GM21576 (cell line): Measurements from ENCODE around the gene NFIX.

Experiments
- ATAC-seq: cut with Tn5 transposase; IDR thresholded peaks from one replicate; pipeline ENCODE4 v1.9.1; 2021; ENCODE audit warnings: mild to moderate bottlenecking, moderate library complexity; ENCODE audit not compliant: unreplicated experiment

Gene NFIX

DNA sequence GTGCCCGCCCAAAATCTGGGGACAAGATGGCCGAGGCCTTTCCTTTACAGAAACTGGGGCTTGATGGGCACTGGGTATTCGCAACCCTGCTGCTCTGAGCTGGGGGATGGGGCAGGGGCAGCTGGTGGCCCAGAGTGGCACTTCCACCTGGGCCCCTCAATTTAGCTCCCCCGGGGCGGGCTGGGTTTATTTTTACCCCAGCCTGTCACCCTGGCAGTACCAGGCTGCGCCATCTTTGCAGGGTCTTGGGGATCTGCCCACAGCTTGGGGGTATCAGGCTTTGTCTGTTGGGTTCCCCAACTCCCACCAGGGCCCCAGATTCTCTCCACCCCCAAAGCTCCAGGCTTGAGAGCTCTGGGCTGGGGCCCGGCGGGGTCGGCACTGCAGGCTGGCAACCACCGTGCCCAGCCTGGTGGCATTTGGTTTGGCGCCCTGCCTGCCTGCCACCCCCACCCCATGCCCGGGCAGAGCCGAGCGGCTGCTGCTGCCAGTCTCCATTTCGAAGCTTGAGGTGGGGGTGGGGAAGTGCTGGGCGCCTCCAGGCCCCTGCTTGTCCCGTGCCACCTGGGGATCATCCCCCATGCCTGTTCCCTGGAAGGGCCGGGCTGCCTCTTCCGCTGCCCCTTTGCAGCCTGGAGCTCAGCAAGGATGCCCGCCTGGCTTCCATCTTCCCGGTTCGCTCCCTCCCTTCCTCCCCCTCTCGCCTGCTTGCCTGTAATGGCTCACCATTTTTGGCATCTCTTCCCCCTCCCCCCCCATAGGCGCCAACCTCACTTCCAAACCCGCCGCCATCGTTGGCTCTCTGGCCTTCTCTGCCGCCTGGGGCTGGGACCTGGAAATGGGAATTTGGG lies 11.4 kb downstream of the NFIX start:
- no peak for ATAC-seq

DNA sequence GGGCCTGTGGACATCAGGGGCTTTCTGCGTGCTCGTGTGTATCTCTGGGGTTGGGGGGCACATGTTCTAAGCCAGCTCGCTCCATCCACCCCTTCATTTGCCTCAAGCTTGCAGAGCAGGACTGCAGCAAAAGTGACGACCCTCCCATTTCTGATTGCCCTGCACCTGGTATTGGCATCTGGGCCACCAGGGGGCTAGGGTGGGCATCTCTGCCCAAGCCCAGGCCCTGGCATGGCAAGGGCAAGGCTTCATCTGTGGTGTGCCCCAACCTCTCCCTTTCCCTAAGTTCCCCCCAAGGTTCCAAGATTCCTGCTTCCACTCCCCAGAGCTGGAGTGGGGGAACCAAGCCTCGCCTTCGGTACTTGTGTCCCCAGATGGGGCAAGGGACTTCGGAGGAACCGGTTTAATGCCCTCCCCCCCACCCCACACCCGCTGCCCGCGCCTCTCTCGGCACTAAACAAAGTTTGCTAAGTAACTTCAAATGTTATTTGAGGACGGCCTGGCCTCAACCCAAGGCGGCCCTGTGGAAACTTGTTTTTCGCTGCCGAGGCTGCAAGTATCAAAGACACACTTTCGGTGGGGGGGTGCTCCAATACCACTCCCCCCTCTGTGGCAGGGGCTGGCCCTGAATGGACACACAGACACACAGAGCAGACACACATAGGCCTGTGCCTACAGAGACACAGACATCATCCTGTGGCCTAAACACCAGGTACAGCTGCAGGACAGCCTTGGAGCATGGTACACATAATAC lies 12.2 kb downstream of the NFIX start:
- no peak for ATAC-seq

DNA sequence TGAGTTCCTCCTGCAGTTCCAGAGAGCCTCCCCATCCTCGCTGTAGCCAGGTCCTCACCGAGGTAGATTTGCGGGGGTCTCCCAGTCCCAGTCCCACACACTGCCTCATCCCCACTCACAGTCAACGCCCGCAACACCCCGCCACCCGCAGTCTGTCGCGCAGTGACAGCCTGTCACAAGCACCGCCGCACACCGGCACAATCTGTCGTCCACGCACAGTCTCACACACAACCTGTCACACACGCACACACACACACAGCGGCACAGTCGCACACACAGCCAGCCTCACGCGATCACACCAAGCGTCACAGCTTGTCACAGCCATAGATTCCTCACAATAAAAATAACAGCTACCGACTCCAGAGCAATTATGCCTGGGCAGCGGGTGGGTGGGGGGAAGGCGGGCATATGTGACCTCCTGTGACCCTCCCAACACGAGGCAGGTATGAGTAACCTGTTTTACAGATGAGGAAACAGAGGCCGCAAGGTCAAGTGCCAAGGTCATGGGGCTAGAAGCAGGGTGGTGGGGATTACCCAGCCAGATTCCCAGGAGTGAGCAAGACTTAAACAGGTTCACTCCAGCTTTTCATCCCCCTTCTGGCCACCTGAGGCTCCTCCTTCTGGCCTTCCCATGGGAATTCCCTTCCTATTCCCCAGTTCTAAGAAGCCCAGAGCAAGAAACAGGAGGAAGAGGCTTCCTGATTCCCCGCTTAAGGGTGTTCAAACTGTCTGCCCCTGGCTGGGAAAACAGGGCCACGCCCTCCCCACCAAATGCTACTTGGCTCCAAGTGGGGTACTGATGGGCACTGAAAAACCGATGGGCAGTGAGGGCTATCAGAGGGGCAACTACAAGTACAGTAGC lies 13.9 kb downstream of the NFIX start:
- ATAC-seq: no peak

DNA sequence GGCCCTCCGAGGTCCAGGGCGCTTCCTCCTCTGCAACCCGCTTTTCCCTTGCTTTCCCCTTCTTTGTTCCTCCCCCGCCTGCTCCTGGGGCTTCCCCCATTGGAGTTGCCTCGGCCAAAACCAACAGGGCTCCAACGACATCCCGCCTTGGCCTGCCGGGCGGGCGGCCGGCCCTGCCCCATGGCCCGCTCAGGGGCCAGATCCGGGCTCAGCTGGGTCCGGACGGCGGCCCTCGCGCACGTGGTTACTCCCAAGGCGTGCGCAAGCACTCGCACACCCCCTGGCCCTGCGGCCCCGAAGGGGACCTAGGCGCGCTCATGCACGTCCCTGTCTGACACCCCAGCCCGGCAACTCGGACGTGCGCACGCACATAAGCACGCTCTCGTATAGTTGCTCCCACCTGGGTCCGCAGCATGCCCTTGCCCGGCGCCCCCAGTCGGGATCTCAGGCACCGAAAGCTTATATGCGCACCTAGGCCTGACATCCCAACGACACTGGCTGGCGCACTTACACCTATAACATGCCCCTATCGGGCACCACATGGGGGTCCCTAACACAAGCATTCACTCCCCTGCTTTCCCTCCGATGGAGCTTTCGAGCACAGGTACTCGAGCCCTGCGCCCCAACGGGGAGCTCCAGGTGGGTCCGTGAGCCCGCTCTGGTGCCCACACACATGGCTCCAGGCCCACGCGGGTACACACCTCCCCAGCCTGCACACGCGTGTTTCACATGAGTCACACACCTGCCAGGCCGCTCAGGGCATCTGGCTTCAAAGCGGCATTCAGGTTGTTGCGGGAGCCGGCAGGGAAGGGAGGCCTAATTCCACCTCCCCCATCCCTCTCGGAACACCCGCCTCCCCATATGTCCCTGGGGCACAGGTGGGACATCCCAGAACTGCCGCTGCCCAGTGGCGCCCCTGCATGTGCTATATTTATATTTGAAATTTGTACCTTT lies 15.0 kb downstream of the NFIX start:
- ATAC-seq: no peak

DNA sequence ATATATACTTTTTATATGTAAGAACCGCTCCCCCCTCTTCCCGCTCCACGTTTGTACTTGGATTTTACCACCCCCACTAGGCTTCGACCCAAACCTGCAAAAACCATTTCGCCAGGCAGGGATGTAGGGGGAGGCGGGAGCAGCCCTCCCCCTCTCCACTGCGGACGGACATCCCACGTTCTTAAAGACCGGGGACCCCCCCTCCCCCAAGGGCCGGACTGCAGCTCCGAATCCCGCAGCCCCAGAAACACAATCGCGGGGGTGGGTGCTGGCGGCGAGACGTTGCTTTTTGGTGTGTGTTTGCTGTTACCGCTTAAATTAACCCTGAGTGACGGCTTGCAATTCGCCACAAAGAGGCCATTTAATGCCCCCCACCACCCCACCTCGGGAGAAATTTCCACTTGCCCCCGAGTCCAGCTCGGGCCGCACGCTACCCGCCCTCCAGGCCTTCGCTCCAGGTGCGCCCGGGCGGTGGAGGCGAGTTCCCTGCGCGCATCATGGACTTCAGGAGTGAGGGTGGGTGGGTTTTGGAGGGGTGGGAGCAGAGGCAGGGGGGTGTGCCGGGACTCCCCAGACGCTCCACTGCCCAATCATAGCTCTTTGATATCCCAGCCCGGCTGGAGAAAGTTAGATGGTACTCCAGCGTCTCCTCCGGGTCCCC lies 15.8 kb downstream of the NFIX start:
- no peak for ATAC-seq

DNA sequence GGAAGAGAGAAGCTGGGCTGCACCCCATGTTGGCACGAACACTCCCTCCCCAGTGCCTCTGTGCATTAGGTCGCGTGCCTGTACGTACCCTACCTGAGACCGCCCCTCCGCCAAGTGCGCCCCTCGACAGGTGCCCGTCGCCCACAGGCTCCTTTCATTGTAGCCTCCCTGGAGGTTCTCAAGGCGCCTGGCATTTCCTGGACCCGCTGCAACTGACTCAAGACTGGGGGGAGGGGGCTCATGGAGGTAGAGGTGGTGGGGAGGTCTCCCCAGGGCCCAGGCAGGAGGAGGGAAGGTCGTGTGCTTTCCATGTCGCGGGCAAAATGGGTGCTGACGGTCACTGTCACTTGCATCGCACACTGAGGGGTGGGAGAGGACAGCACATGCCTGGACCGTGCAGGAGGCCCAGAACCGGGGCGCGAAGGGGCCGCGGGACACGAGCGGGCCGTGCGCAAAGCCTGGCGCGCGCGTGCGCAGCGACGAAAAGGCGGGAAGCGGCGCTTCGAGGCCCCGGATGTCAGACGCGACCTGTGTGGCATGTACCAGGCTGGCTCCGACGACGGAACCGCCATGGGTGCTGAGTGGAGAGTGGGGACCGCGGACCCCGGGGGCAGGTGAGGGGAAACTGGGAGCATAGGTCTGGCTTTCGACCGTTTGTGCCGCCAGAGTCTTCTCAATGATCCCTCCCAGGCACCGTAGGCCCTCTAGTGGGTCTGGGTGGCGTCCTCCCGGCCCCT lies 16.5 kb downstream of the NFIX start:
- no peak for ATAC-seq

DNA sequence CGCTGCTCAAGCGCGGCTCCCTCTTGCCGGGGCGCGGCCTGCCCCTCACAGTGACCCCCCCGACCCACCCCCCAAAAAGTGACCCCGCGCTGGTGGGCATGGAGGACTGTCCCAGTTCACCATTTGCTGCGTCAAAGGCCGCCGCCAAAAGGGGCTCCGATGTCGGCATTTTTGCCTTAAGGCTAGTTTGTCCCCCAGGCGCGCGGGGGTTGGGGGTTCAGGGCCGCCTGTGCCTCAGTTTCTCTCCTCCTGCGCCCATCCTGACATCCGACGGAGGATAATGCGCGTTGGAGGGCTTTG lies 17.1 kb downstream of the NFIX start:
- ATAC-seq: no peak

DNA sequence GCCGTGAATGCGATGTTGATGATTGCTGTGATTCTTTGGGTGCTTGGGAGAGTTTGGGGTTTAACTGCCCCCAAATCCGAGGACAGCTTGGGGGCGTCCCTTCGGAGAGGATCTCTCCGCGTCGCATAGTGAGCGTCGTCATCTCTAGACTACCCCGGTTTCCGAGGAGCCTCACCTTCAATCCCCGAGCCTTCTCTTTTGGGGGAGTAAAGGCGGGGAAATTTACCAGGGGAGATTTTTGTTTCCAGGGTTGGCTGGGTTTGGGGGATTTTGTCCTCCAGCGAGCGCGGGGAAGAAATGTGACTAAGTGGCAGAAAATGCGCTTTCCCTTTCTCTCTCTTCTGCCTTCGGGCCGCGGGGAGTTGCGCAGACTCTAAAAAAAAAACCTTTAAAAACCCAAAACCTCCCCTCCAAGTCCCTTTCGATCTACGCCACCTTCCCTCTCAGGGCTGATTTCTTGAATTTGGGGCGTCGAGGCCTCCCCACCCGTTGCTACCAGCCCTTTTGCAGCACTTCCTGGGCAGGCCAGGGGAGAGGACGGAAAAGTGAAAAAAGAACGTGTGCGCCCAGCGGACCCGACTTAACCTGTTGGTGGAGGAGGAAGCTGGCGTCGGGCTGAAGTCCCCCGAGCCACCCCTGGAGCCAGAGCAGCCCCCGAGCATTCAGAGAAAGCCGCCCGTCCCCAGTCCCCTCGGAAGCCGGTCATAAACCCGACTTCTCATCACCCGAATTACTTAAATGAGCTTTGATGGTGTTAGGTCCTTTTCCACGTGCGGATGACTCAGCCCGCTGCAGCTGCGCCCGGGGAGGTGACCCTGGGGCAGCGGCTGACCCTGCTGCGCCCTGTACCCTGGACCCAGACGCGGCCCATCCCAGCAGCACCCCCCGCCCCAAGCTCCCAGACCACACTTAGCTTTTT lies 17.7 kb downstream of the NFIX start:
- ATAC-seq: no peak

DNA sequence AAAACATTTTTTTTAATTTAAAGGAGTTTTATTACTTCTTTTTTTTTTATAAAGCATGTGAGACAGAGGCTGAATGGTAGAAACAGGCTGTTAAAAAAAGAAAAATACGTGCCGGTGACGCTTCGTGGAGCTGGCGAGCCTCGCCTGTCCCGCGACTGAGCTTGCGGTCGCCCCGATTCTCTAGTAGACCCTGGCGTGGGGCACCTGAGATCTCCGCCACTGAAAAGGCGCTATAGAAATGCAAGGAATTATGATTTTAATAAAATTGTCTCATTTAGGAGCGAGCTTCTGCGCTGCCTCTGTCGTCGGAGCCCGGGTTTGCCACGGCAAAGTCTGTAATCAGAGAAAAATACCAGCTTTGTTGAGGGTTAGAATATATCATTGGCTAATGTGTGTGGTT lies 18.4 kb downstream of the NFIX start:
- no peak for ATAC-seq

DNA sequence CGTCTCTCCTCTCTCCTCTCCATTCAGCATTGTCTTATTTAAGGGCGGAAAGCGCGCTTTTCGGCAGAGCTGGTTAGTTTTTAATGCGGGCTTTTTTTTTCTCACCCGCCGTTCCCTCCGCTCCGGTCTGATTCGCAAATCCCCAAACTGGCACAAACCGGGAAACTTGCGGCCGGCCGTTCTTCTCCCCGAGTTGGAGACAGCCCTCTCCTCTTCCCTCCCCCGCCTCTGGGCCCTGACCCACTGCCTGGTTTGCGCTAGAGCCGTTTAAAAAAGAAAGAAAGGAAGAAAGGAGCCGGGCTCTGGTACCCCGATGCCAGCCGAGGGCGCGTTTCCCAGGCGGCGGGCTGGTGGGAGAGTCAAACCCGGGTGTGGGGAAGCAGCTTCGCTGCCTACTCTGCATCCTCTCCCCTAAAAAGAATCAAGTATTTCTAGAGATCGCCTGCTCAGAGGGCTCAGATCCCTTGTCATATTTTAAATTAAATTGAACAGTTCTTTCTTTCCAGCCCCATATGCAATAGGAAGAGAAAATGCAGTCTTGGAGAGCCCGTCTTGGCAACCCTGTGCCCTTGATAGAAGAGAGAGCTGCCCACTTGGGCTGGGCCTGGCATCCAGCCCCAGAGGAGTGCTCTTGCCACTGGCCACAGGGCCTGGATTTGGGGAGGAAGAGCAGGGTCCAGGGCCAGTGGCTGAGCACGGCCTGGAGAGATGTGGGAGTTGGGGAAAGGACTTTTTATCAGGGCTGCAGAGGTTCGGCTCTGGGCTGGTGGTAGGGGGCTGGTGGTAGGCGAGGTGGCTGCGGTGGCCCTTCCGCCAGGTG lies 19.0 kb downstream of the NFIX start:
- no peak for ATAC-seq

DNA sequence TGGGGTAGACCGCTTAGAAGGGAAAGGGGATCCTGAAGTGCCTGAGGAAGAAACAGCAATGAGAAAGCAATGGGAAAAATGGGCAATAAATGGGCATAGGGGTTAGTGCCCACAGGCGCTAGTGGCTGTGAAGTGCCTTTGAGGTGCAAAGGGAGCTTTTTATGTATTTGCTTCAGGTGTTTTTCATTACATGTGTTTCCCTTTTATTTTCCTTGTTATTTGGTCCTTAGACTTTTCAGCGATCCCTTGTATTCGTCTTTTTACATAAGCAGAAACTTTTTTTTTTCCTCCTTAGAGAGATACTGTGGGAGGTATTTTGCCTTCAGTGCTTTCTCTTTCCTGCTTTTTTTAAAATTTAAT lies 19.6 kb downstream of the NFIX start:
- ATAC-seq: no peak

DNA sequence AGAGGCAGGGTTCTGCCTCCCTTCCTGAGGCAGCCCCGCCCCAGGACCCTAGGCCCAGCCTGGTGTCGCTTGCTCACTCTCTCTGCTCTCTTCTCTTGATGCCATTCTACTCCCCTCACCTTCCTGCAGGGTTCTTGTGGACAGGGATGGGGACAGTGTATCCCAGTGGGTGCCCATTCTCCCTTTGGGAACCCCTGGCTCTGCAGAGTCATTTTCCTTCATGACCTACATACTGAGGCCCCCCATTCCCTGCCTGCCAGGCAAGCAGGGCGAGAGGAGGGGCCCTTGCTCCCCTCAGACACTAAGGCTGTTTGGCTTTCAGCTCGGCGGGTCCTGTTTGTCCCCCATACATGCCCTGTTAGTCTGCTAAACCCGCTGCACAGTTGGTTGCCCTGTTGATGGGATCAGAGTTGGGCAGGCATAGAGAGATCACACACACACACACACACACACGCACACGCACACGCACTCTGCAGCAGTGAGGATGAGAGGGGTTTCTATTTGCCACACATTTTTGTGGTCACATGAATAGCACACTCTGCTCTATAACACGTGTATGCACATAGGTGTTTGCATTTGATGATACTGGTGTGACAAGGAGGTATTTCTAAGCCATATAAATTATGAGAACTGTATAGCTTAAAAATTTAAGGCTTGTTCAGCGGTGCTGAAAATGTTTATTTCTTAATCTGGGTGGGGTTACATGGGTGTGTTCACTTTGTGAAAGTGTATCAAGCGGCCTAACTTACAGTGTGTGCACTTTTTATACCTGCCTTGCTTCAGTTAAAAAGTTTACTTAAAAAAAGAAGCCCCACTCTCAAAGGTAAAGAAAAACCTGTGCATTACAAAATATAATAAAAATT lies 20.3 kb downstream of the NFIX start:
- ATAC-seq: no peak

DNA sequence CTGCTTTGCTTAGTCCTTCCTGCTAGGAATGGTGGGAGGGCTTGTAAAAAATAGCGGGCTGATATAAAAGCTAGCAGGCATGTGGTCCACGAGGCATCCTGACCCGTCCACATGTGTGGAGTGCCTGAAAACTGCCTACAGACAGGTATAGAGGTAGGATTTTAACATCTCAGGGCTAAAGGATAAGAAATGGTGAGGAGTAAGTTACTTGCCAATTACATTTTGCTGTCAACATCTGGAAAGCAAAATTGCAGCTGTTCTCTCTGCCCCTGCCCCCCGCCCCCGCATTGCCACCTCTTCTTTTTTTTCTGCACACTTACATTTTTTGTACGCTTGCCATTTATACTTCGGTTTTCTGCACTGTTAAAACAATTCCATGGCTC lies 21.0 kb downstream of the NFIX start:
- ATAC-seq: no peak

DNA sequence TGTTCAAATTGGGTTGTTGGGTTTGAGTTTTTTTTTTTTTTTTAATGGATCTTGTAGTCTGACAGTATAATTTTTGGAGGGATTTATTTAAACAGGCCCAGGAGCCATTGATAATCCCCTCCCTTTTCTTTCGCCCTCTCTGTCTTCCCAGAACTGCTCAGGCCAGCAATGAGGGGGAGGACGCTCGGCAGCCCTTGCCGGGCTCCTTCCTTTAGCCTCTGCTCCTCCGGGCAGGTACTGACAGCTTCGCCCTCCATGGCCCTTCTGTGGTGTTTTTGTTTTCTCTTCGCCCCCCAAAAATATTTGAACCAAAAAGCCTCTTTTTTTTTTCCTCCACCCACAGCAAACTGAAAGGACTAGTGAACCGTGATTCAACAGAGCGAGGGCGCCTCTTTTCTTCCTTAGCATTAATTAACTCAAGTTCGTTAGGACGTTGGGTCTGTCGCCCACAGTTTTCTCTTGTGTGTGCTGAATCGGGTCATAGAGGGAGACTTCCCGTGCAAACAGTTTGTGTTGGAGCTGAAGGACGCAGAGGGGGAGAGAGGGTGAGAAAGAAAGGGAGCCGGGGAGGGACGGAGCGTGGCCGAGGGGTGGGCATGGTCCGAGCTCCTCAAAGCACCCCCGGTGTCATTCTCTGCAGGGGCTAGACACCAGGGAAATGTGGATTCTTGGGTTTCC lies 21.5 kb downstream of the NFIX start:
- ATAC-seq: no peak

DNA sequence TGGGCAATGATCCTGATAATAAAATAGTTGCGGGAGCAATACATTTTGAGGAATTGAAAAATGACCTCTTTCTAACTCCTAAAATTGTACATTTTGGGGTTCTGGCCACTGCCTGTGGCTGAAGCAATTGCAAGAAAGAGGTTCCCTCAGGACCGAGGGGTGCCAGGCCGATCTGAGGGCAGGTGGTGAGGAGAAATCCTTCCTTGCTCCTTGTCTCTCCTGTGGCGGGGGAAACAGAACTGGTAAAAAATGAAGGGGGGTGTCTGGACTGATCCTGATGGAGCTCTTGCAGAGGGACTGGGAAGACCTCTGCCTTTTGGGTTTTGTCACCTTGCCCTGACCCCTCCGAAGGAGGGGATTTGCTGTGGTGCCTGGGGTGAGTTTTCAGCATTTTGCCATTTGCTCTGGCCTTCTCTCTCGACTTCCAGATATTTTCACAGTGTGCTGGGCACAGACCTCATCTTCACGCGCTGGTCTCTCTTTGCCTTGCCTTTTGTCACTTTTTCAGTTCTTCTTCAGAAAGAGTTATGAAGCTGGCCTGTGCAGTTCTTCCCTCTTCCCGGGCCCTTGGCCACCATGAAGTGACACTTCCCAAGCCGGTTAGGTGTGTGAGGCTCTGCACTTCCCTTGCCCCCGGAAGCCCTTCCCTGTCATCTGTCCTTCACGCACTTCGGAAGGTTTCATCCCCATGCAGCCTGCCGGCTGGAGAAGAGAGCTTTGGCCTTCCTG lies 22.2 kb downstream of the NFIX start:
- no peak for ATAC-seq
